Erythroblast (primary cell): ENCODE results near the gene DENND1C.

ENCODE experiments used
- DNase-seq, 2 experiments: peaks; one replicate each; lab custom pipeline; 2025; lab: John Stamatoyannopoulos, UW
- GATA1 ChIP-seq: IDR thresholded peaks from 2 replicates; pipeline ENCODE4 v1.6.1; 2011; ENCODE audit warnings: low read depth, mild to moderate bottlenecking, control low read depth, low read length, moderate library complexity
- POLR2A ChIP-seq: IDR thresholded peaks from 2 replicates; pipeline ENCODE4 v1.6.1; 2011; ENCODE audit warnings: mild to moderate bottlenecking, low read length

Gene DENND1C

DNA sequence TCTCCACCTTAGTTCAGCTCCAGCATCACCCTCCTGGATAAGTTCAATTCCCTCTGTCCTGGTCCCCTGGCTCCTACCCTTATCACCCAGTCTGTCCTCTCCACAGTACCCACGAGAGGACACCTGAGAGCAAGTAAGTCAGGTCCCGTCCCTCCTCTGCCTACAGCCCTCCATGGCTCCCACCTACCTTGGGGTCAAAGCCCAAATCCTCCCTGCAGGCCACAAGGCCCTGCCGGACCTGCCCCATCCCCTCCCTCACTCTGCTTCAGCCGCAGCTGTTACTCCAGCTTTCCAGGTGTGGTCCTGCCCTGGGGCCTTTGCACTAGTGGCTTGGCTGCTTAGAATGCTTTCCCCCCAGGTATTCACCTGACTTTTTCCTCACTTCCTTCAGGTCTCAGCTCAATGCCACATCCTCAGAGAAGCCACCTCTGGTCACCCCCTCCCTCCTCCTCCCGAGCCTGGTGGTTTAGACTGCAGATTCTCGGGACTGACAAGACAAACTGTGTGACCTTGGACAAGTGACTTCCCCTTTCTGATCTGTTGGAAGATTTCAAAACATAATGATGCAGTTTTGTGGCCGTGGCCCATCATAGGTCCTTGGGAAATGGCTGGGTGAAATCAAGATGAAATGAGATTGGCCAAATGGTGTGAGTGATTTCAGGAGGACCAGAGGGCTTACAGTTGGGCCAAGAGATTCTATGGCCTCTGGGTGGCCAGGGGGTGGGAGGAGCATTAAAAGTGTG, 16.9 kb upstream of the DENND1C start:
- no peak for DNase-seq
- TF ChIP-seq GATA1 (no peak), POLR2A (no peak)

- no peak for DNase-seq
- TF ChIP-seq GATA1 (no peak), POLR2A (no peak)
Measured at GRCh38 chr19:6495947-6496346, 14.4 kb upstream of the DENND1C start.

DNA sequence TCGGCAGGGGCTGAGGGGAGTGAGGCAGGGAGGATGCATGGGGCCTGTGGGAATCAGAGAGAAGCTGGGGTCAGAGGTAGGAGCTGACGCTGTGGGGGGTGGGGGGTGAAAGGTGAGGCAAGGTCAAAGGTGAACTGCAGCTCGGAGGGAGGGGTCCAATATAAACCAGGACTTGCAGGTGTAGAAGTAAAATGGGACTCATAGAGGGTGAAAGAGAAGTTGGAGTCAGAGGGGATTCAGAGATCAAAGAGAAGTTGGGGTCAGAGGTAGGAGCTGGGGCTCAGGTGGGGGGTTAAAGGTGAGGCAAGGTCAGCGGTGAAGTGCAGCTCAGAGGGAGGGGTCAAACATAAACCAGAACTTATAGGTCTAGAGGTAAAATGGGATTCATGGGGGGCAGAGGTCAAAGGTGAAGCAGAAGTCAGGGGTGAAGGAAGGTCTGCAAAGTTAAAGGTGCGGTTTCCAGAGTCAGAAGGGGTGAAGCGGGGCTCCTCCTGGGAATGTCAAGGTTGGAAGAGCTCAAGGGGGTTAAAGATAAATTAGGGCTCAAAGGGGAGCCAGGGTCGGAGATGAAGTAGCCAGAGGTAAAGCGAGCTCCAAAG, 12.9 kb upstream of the DENND1C start:
- no peak for DNase-seq
- TF ChIP-seq GATA1 (no peak), POLR2A (no peak)

GRCh38 chr19:6491802-6492592, 10.4 kb upstream of the DENND1C start:
- no peak for DNase-seq
- TF ChIP-seq POLR2A (no peak), GATA1 (no peak)

- DNase-seq: no peak
- no peak for TF ChIP-seq GATA1
- TF ChIP-seq POLR2A: no peak
Measured at GRCh38 chr19:6490134-6490533, 8.5 kb upstream of the DENND1C start.

- TF ChIP-seq GATA1: no peak
- no peak for TF ChIP-seq POLR2A
- DNase-seq: no peak
Measured at GRCh38 chr19:6489278-6490061, 7.9 kb upstream of the DENND1C start.

DNA sequence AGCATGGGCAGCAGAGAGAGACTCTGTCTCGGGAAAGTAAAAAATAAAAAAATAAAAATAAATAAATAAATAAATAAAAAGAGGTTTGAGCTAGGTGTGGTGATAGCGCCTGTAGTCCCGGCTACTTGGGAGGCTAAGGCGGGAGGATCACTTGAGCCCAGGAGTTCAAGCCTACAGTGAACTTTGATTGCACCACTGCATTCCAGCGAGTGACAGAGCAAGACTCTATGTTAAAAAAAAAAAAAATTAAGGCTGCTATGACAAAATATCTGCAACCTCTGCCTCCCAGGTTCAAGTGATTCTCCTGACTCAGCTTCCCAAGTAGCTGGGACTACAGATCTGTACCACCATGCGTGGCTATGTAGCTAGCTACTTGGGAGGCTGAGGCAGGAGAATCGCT, 3.2 kb upstream of the DENND1C start:
- DNase-seq: no peak

GRCh38 chr19:6484230-6484629, 2.6 kb upstream of the DENND1C start:
- TF ChIP-seq POLR2A: no peak
- no peak for TF ChIP-seq GATA1
- no peak for DNase-seq

More for the DNA sequence above, 3.2 kb upstream of the DENND1C start:
- no peak for TF ChIP-seq GATA1
- no peak for TF ChIP-seq POLR2A

DNA sequence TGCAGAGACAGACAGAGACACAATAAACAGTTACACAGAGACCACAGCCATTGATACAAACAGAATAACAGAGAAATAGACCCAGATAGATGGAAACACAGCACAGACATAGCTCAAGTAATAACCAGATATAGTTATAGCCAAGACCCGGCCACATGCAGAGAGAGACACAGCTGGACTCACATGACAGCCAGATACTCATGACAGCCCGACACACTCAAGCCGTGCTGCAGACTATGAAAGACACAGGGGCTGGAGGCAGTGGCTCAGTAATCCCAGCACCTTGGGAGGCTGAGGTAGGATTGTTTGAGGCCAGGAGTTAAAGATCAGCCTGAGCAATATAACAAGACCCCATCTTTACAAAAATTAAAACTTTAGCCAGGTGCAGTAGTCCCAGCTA, 1.6 kb upstream of the DENND1C start:
- DNase-seq: no peak
- TF ChIP-seq GATA1 (no peak), POLR2A (no peak)

DNA sequence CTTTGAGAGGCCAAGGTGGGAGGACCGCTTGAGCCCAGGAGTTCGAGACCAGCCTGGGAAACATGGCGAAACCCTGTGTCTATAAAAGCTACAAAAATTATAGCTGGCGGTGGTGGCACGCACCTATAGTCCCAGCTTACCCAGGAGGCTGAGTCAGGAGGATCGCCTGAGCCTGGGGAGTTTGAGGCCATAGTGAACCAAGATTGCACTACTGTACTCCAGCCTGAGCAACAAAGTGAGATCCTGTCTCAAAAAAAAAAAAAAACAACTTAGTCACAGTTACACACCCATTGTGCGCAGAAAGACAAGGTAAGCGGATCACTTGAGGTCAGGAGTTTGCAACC, 728 bp upstream of the DENND1C start:
- DNase-seq: no peak
- TF ChIP-seq GATA1 (no peak), POLR2A (no peak)

DNA sequence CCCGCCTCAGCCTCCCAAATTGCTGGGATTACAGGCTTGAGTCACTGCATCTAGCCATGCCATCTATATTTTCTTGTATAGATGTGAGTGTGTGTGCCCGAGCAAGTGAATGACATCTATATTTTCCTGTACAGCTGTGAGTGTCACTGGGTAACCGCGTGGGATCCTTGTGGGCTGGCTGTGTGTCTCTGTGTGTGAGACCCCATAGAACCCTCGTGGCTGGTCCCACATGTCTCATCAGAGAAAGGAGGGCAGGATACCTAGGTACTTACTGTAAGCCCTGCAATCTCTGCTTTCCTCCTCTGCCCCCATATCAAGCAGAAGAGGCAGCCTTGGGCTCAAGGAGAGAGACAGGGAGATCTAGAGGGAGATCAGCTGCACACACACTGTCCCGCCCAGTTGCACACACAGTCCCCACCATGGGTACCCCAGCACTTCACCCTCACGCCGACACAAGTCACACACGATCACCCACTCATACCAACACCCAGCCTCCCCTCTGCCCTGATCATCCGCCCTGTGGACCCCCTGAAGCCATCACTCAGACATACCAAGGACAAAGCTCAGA, 655 bp downstream of the DENND1C start:
- DNase-seq: no peak
- TF ChIP-seq GATA1: no peak
- TF ChIP-seq POLR2A: no peak

- no peak for DNase-seq
- no peak for TF ChIP-seq POLR2A
- TF ChIP-seq GATA1: no peak
Measured at GRCh38 chr19:6479836-6480398, 1.7 kb downstream of the DENND1C start.

GRCh38 chr19:6478815-6479214, 2.8 kb downstream of the DENND1C start:
- no peak for DNase-seq
- TF ChIP-seq POLR2A (no peak), GATA1 (no peak)
